Nephron progenitor cell (in vitro differentiated cells): ENCODE measurements around the gene ANKRD1.
A peak's percentile ranks its signal among the peaks of the same experiment; 100 is the strongest.

Experiments
- DNase-seq: peaks from one replicate; pipeline ENCODE4 v3.0.0; 2021
- H3K27ac Mint-ChIP-seq: 2 replicates; pipeline ENCODE4 v1.8.0; 2021; ENCODE audit warnings: mild to moderate bottlenecking, moderate library complexity, mixed read lengths
- H3K27me3 Mint-ChIP-seq: 2 replicates; pipeline ENCODE4 v1.8.0; 2021; ENCODE audit warnings: mild to moderate bottlenecking, low read depth, mixed read lengths; ENCODE audit not compliant: poor library complexity
- H3K36me3 Mint-ChIP-seq: 2 replicates; pipeline ENCODE4 v1.8.0; 2021; ENCODE audit warnings: low read depth, mixed read lengths
- H3K4me1 Mint-ChIP-seq: 2 replicates; pipeline ENCODE4 v1.8.0; 2021; ENCODE audit warnings: mixed read lengths
- H3K4me3 Mint-ChIP-seq: 2 replicates; pipeline ENCODE4 v1.8.0; 2021; ENCODE audit warnings: mild to moderate bottlenecking, moderate library complexity, mixed read lengths
- H3K9me3 Mint-ChIP-seq: 2 replicates; pipeline ENCODE4 v1.8.0; 2021; ENCODE audit warnings: mild to moderate bottlenecking, moderate library complexity, mixed read lengths
- CTCF ChIP-seq: fragments of 200-600 bp; sonication (generic); IDR thresholded peaks from 2 replicates; pipeline ENCODE4 v1.5.0; 2021; ENCODE audit warnings: antibody characterized with exemption

The ANKRD1 gene

DNA sequence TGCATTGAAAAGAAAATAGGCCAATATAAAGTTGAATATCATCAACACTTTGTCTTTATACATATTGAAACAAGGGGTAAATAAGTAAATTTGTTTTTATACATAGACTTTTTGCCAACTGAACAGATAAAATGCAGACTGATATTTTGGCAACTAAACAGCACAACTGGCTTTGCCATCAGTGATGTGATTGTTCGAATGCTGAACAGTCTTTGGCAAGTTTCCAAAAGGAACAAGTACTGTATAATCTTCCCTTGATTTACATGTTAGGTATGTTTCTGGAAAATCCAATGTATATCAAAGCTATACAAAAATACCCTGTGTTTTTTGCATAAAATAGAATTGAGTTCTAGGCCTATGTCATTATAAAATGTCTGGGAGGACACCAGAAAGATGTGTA, 18.2 kb upstream of the ANKRD1 start:
- peaks cover 6% of the 10 kb centered on the region for H3K27me3 Mint-ChIP-seq
- TF ChIP-seq CTCF = no peak
- peaks cover 6% of the 10 kb centered on the region for H3K9me3 Mint-ChIP-seq
- H3K4me3 Mint-ChIP-seq = no peak overlapping the region
- no peak overlapping the region for H3K27ac Mint-ChIP-seq
- no peak for DNase-seq
- H3K4me1 Mint-ChIP-seq = peaks cover 26% of the 10 kb centered on the region
- no peaks in the 10 kb centered on the region for H3K36me3 Mint-ChIP-seq

DNA sequence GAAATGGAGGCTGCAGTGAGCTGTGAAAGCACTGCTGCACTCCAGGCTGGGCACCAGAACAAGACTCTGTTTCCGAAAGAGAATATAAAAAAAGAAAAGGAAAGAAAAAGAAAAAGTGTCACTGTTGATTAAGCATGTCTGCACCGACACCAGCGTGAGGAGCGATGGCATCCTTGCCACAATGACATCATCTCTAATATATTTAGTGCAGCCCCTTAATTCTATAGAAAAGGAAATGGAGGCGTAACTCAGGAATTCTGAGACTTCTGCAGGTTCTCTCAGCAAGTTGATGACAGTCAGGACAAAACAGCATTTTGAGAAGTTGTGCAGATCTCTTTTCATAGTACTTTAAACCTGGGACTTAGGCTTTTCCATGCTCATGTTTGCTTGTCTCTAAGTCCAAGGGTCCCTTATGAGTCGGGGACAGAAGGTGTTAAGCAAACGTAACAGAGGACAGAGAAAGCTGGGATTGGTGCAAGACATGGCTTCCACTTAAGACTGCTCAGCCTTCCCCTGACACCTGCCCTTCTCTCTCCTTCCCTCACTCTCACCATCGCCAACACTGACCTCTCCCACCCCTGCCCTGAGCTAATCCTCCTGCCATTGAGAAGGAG, 16.9 kb upstream of the ANKRD1 start:
- Mint-ChIP-seq H3K9me3 (peaks cover under 1% of the 10 kb centered on the region), H3K36me3 (no peaks in the 10 kb centered on the region), H3K4me3 (no peak overlapping the region), H3K27me3 (peaks cover 6% of the 10 kb centered on the region), H3K4me1 (peaks cover 34% of the 10 kb centered on the region), H3K27ac (no peak overlapping the region)
- DNase-seq = no peak
- TF ChIP-seq CTCF = no peak

- Mint-ChIP-seq H3K9me3 (no peaks in the 10 kb centered on the region), H3K27me3 (peaks cover 8% of the 10 kb centered on the region), H3K4me1 (peaks cover 38% of the 10 kb centered on the region), H3K36me3 (no peaks in the 10 kb centered on the region), H3K27ac (no peak overlapping the region), H3K4me3 (no peak overlapping the region)
- DNase-seq = no peak
- TF ChIP-seq CTCF = no peak
Observed at GRCh38 chr10:90936276-90936659, 15.4 kb upstream of the ANKRD1 start.

GRCh38 chr10:90935581-90936275, 14.8 kb upstream of the ANKRD1 start:
- no peak for TF ChIP-seq CTCF
- Mint-ChIP-seq H3K27me3 (peaks cover 8% of the 10 kb centered on the region), H3K36me3 (no peaks in the 10 kb centered on the region), H3K9me3 (no peaks in the 10 kb centered on the region), H3K4me3 (no peak overlapping the region), H3K4me1 (peaks cover 43% of the 10 kb centered on the region), H3K27ac (no peak overlapping the region)
- DNase-seq = no peak

DNA sequence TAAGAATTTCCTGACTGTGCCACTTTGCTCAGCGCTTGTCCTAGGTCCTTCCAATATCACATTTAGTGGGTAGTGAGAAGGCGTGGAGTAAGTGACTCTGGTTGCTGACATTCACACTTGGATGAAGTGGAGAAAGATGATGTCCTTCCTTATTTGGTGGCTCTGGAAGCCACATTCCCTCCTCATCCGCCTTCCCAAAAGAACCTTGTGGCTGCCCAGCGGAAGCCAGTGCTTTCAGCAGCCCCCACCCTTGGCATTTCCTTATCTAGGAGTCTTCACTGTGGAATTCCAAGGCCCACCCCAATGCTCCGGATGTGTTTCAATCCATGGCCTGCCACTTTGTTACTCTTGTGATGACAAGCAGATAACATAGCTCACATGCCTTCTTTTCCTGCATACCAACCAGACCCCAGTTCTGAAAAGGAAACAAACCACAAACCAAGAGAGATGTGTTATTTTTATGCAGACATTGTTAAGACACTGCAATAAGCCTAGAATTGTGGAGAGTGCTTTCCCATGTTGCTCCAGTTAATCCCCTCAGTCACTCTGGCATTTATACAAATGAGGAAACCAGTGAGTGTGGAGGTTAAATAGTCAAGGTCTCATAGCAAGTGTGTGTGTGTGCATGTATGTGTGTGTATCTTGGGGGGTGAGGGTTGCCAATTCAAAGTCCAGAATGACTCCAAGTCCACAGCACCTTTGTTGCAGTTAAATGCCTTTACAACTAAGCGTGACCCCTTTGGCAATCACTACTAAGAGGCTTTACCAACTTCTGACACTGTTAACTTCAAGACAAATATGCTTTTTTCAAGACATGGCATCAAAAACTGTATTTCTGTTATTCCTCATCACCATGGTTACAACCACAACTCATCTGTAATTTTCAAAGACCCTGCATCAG, 10.3 kb upstream of the ANKRD1 start:
- Mint-ChIP-seq H3K4me1 (peaks cover 74% of the 10 kb centered on the region), H3K27me3 (peaks cover 5% of the 10 kb centered on the region), H3K27ac (peak overlapping the region; percentile 98), H3K9me3 (no peaks in the 10 kb centered on the region), H3K36me3 (no peaks in the 10 kb centered on the region), H3K4me3 (peak overlapping the region; percentile 24)
- no peak for TF ChIP-seq CTCF
- DNase-seq = peak; percentile 12
